WERI-Rb-1 (cell line): Measurements from ENCODE around the gene RASL10B.
A peak's percentile ranks its signal among the peaks of the same experiment; 100 is the strongest.

Source experiments
- DNase-seq: peaks from one replicate; pipeline ENCODE4 v3.0.0-alpha.2; 2020
- H3K27ac ChIP-seq: fragments of 250-450 bp; sonication (Bioruptor Pico); 2 replicates; pipeline ENCODE4 v1.5.1; 2020; ENCODE audit warnings: mild to moderate bottlenecking, moderate library complexity
- H3K27me3 ChIP-seq: fragments of 250-450 bp; sonication (Bioruptor Pico); 2 replicates; pipeline ENCODE4 v1.5.1; 2021; ENCODE audit warnings: mild to moderate bottlenecking, low read depth, moderate library complexity; ENCODE audit not compliant: insufficient read depth, severe bottlenecking
- H3K36me3 ChIP-seq: fragments of 250-450 bp; sonication (Bioruptor Pico); 2 replicates; pipeline ENCODE4 v1.5.1; 2020; ENCODE audit warnings: mild to moderate bottlenecking, moderate library complexity
- H3K4me3 ChIP-seq: 2 replicates; pipeline ENCODE4 v1.5.1; 2011; ENCODE audit warnings: low read depth, mild to moderate bottlenecking, control low read depth, low read length
- H3K9me3 ChIP-seq: fragments of 250-450 bp; sonication (Bioruptor Pico); 2 replicates; pipeline ENCODE4 v1.5.1; 2021; ENCODE audit warnings: mild to moderate bottlenecking, moderate library complexity; ENCODE audit not compliant: severe bottlenecking
- TF ChIP-seq, protein P1 (sequence below): IDR thresholded peaks from 2 replicates; pipeline ENCODE4 v1.5.1; 2011; ENCODE audit warnings: low read depth, mild to moderate bottlenecking, control low read depth, inconsistent platforms, low read length

The RASL10B gene

DNA sequence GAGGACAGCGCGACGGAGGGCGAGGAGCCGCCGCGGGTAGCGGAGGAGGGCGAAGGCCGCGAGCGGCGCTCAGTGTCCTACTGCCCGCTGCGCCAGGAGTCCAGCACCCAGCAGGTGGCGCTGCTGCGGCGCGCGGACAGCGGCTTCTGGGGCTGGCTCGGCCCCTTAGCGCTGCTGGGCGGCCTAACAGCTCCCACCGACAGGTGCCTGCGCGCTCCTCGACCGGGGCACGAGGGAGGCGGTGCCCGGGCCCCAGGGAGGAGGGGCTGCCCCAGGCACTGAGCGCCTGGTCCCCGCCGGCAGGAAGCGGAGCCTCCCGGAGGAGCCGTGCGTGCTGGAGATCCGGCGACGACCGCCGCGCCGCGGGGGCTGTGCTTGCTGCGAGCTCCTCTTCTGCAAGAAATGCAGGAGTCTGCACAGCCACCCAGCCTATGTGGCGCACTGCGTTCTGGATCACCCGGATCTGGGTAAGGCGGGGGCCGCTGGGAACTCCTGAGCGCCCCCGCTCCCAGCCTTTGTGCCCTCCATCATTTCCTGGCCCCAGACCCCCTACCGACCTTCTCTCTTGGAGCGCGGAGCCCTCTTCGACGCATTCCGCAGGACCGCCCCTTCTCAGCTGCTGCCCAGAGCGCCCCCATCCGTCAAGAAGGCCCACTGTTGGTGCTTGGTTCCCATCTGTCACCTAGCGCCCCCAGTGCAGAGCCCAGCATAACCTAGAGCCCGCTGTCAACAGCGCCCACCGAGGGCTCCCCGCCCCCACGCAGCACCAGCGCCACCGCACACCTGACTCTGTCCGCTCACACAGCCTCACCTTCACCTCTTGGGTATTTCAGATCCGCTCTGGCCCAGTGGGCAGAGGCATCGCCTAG, 32.9 kb downstream of the RASL10B start:
- peak; percentile 92 for DNase-seq
- H3K9me3 ChIP-seq = no peaks in the 10 kb centered on the region
- TF ChIP-seq, protein P1, sequence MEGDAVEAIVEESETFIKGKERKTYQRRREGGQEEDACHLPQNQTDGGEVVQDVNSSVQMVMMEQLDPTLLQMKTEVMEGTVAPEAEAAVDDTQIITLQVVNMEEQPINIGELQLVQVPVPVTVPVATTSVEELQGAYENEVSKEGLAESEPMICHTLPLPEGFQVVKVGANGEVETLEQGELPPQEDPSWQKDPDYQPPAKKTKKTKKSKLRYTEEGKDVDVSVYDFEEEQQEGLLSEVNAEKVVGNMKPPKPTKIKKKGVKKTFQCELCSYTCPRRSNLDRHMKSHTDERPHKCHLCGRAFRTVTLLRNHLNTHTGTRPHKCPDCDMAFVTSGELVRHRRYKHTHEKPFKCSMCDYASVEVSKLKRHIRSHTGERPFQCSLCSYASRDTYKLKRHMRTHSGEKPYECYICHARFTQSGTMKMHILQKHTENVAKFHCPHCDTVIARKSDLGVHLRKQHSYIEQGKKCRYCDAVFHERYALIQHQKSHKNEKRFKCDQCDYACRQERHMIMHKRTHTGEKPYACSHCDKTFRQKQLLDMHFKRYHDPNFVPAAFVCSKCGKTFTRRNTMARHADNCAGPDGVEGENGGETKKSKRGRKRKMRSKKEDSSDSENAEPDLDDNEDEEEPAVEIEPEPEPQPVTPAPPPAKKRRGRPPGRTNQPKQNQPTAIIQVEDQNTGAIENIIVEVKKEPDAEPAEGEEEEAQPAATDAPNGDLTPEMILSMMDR = peak; percentile 99
- H3K36me3 ChIP-seq = no peaks in the 10 kb centered on the region
- peak overlapping the region; percentile 77 for H3K4me3 ChIP-seq
- no peaks in the 10 kb centered on the region for H3K27me3 ChIP-seq
- H3K27ac ChIP-seq = peak overlapping the region; percentile 63

DNA sequence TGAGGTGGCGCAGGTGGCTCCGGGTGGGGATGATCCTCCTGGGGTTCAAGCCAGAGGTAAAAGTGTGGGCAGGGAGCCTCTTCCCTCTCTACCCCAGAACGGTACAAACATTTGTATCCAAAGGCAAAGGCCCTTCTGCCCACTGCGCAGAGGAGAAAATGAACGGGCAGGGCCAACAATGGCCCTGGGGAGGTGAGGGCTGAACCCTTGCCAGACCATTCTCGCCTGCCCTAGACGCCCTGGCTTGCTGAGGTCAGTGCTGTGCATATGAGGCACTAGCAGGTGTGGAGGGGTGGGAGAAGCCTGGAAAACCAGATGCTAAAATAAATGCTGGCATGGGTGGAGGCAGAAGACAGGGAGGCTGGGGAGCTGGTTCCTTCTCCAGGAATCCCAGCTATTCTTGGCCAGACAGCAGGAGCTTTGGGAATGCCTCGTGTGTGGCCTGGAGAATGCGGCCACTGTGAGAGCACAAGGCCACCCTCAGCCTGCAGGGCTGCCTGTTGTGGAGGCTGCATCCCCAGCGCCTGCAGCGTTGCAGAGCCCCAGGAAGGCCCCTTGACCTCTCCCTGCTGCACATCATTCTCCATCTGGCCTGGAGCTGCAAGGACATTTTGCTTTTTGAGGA, 33.8 kb downstream of the RASL10B start:
- peak overlapping the region; percentile 63 for H3K27ac ChIP-seq
- no peaks in the 10 kb centered on the region for H3K9me3 ChIP-seq
- no peaks in the 10 kb centered on the region for H3K36me3 ChIP-seq
- H3K27me3 ChIP-seq = no peaks in the 10 kb centered on the region
- TF ChIP-seq, protein P1 = no peak
- no peak for DNase-seq
- H3K4me3 ChIP-seq = peak overlapping the region; percentile 77

DNA sequence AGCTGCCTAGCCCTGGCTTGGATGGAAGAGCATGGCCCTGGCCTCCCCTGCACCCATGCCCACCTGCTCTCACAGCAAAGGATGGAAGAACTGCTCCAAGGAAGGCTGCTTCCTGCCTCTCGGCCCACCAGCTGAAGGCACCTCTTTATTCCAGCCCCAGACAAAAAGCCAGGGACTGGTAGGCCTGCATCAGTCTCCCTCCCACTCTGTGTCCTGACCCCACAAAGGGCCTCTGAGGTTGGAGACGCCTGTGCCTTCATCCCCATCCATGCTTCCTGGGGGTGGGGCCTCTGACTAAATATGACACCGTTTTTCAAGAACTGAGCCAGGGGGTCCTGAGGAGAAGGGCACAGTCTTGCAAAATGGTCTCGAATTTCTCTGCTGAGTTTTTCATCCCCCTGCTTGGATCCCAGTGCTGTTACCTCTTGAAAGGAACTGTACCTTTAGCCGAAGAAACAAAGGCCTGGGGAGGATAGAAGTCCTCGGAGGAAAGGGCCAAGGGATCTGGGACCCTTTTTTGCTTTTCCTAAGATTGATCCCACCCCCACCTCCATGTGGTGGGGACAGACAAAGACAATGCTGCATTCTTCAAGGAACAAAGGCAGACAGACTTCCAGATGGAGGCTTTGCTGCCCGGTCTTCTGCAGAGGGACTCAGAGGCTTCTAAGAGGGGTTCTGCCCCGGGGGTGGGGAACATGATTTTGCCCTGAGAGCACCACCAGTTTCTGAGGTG, 34.5 kb downstream of the RASL10B start:
- DNase-seq = no peak
- Histone ChIP-seq H3K36me3 (no peaks in the 10 kb centered on the region), H3K4me3 (no peak overlapping the region), H3K27me3 (no peaks in the 10 kb centered on the region), H3K9me3 (no peaks in the 10 kb centered on the region), H3K27ac (no peak overlapping the region)
- TF ChIP-seq, protein P1 = no peak

DNA sequence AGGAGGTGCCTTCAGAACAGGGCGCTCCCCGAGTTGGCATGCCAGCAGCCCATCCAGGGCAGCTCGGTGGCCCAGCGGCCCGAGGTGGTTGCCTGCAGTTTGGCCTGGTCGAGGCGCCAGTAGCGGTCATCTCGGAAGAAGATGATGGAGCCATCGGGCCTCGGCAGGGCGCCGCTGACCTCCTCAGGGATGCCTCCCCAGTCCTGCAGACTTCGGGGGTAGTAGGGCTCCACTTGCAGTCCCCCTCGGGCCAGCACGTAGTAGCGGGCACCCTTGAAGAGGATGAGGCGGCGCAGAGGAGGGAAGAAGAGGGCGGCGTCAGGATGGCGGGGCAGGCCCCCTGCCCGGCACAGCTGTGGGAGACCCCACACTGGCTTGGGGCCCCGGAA, 35.0 kb downstream of the RASL10B start:
- no peaks in the 10 kb centered on the region for H3K27me3 ChIP-seq
- H3K36me3 ChIP-seq = no peaks in the 10 kb centered on the region
- H3K9me3 ChIP-seq = no peaks in the 10 kb centered on the region
- TF ChIP-seq, protein P1 = no peak
- DNase-seq = no peak
- no peak overlapping the region for H3K4me3 ChIP-seq
- no peak overlapping the region for H3K27ac ChIP-seq

DNA sequence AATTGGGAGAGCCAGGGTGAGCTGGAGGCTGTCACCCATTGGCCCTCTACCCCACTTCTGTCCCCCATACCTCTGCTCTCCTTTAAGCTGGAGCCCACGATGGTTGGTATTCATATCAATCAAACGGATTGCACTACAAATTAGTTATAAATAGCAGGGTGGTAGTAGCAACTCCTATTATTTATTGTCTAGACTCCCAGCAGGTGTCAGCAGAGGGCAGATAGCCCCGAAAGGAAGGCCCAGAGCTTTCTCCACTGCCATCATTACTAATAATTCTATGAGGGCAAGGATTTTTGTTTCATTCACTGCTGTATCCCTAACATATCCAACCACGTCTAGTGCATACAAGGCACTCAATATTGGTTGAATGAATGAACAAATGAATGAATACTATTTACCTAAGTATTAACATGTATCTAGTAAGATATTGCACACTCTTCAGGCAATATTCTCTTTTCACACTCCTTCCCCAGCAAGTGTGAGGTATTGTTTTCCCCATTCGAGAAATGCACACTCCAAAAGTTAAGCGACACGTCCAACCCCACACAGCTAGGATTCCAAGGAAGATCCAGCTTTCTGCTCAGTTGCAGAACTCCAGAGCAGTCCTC, 35.6 kb downstream of the RASL10B start:
- DNase-seq = peak; percentile 33
- no peaks in the 10 kb centered on the region for H3K27me3 ChIP-seq
- no peak overlapping the region for H3K4me3 ChIP-seq
- no peaks in the 10 kb centered on the region for H3K9me3 ChIP-seq
- TF ChIP-seq, protein P1 = peak; percentile 49; the same call in 1 of the 2 replicates
- no peaks in the 10 kb centered on the region for H3K36me3 ChIP-seq
- no peak overlapping the region for H3K27ac ChIP-seq
